T-helper 1 cell treated with Interleukin-12 subunit alpha and Interleukin-12 subunit beta and Interleukin-4 antibody, amounts not matched to agents 30 ng/mL and 1 ng/mL, for 36 hours (primary cell): ENCODE data around the gene MGAT5. TPM values are rescaled to one million over a fixed set of nuclear protein-coding genes. Genes with fewer than 3 reads are reported as not detected.

Source experiments
- intact Hi-C: fragments of 100-400 bp; cut with micrococcal nuclease; formaldehyde crosslinking; loops from one replicate; pipeline ENCODE4 v1.15.1; 2024
- total RNA-seq: library from RNA; stranded (reverse); gene quantifications from 2 replicates; pipeline ENCODE4 v1.2.3, GENCODE V29; 2022

The MGAT5 gene
- total RNA-seq, 1 donor from 2014 or later, result 39.6 TPM

DNA sequence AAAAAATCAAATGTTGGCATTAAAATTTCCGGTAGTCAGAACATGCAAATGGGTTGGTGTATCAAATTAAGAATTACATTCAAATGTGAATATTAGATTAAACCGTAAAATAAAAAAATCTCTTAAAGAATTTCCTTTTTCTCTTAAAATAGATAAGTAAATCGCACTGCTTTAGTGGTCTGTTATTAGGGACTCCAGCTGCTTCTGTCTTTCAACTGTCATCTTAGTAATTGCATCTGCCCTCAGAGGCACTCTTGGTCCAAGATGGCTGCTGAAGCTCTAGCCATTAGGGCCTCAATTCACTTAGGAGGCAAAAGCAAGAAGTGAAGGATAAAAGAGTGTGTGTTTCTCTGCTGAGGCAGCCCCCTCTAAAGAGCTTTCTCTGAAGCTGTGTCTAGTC, 132.4 kb downstream of the MGAT5 start:
- intact Hi-C loops, result no loop called here

DNA sequence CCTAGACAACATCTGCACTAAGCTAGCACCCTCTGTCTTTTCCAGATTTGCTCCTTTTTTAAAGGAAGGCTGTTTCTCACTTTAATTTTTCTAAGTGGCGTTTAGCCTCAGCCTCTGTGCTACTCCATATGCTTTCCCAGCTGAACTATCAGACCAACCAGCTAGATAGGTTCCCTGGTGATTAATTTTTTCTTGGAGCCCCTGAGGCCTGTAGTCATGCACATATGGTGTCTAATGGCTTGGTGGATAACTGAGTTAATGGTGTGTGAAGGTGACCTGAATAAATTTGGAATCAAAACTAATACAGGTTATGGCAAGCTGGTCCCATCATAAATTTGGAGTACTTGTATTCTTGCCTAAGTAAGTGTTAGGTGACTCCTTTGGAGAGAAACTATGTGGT, 135.5 kb downstream of the MGAT5 start:
- intact Hi-C loops, result no loop called here

DNA sequence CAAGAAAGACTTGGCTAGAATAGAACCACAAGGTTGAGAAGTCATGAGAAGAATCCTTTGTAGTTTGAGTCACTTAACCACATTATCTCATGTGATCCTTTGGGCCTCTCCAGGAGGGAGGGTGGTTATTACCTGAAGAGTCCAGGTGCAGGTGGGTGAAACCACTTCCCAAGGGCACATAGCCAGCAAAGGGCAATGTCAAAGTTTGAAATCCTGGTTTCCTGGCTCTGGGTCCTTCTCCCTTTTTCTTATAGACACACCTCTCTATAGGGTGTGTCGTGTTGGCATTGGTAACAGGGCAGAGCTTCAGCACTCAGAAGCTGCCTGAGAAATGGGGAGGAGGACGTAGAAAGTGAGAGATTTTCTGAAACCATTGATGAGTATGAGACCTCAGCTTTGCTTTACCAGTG, 137.9 kb downstream of the MGAT5 start:
- intact Hi-C loops, result no loop called here

DNA sequence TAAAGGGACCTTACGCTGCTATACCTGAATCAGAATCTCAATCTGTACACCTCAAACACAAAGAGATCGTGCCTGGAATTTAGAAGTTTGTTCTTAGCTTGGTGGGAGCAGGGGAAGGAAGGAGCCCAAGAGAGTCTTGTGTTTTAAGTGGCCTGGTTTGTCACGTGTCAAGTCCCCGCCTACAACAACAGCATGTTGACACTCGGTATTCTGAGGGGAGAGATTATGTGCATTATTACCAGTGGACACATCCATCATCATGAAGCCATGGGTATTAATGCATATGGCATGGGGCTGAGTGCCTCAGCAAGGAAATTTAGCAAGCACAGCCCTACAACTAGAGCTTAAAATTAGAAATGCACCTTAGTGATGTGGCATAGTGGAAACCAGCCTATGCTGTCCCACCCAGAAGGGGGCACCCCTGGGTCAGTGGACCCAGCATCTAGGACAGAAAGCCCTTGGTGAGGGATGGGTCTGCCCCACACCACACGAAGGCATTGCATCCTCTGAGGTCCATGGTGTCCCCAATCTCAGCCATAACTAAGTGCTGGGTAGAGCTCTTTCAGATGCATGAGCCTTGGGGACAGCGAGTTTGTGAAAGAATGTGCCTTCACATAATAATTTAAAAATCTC, 138.7 kb downstream of the MGAT5 start:
- intact Hi-C loops, result no loop called here

DNA sequence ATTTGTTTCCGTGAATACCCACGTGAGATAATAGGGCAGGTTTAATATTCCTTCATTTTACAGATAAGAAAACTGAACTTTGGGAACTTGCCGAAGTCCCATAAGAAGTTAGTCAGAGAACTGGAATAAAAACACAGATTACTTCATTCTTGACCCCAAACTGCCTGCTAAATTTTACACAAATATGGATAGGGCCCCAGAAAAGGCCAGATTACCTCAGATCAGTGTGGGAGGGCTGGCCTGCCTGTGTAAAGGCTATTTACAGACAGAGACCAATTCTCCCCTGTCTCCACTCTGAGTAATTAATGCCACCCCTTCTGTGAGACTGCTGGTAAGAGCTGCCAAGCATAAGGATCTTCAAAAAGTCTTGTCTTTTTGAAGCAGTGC, 139.2 kb downstream of the MGAT5 start:
- intact Hi-C loops, result no loop called here

DNA sequence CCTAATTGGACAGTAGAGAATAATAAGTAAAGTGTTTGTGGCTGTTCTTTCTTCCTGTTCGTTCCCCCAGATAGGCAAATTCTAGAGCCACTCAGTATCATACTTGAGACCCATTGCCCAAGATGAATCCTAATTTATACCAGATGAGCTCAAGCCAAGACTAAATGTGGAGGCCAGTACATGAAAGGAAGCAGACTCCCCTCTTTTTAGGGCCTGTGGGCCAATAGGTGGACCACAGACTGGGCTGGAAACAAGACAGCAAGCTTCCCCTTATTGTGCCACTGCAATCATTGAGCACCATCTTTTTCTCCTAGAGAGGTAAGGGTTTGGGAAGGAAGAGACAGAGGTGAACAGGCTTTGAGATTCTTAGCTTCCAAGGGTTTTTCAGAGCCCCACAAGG, 141.9 kb downstream of the MGAT5 start:
- intact Hi-C loops, result no loop called here

DNA sequence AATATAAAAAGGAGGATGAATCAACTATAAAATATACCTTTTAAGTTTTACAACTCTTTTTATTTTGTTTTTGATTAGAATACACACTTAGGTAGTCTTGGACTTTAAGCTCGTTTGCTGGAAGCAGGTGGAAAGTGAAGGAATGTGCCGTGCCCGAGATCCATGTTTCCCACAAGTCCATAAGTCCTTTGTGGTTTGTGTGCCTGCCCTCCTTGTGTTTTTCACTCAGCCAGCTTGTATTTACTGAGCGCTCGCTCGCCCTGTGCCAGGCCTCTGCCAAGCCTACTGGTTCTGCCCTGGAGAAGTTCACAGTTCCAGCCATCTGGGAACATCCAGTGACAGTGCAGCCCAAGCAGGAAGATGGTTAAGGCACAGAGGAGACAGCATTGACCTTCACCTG, 142.6 kb downstream of the MGAT5 start:
- intact Hi-C loops, result no loop called here

DNA sequence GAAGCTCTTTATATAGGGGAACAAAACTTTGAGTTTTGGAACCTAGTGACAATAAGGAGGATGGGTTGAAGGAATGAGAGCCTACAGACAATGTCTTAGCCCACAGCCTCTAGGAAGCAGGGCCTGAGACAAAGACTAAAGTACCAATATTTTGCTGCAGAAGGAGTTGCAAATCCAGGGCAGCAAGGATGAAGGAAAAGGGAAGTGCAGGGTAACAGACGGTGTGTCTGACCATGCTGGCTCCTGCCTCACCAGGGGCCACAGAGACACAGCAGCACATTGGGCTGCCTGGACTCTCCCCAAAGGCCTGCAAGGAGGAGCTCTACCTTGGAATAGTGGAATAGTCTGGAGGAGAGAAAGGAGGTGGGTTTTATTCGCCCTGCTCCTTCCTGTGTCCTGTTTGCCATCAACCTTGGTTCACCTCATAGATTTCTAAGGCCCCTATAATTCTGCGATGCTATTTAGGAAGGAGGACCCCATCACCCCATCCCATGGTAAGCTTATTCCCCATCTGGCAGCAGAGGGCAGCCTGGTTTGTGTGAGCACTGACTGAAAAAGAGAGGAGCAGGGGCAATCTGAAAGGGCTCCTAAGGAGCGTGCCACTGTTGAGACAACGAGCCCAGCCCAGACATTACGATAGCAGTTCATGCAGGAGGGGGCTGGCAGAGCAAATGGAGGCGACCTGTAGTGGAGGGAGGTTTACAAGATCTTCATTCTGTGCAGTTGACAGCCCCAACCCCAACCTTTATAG, 143.4 kb downstream of the MGAT5 start:
- intact Hi-C loops, result no loop called here

DNA sequence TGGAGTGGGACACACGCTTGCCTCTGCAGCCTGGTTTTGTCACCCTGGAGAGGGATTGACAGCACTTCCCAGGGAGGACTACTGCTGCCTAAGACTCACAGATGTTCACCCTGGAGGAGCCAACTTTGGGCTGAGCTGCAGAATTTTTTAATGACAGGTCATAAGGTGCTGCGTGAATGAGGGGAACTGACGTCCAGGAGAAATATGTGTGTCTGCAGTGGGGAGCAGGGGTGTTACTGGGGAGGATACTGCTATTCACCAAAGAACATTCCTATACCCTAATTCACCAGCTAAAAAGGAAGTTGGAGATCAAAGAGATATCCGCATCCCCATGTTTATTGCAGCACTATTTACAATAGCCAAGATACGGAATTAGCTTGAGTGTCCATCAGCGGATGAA, 144.4 kb downstream of the MGAT5 start:
- intact Hi-C loops, result no loop called here

DNA sequence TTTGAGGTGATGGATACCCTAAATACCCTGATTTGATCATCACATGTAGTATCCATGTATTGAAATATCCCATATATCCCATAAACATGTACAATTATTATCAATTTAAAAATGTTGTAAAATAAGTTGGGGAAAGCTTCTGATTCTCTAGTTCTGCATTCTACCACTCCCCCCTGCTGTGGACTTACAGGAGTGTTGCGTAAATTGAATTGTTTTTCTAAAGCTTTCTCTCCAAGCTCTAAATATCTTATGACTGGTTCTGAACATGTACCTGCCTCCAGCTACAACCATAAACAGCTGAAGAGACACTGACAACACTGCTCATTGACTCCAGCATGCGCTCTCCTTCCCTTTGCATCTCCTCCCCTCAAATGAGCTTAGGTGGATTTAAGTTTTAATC, 145.2 kb downstream of the MGAT5 start:
- intact Hi-C loops, result no loop called here

DNA sequence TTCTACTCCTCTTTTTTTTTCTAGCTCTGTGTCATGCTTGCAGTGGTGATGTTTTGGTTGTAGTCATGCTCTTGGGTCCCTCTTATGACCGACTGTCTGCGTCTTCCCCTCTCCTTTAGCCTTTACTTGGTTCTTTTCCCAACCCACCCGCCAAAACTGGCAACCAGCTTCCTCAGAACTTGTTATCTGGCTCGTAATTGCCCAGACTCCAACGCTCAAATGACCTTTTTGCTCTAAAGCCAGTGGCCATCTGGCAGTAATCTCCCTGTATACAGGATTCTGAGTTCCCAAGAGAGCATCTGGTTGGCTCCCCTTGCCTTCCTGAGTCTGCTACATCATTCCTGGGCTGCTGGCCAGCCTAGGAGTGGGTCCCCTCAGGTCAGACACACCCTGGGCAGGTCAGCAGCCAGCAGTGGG, 147.2 kb downstream of the MGAT5 start:
- intact Hi-C loops, result no loop called here

DNA sequence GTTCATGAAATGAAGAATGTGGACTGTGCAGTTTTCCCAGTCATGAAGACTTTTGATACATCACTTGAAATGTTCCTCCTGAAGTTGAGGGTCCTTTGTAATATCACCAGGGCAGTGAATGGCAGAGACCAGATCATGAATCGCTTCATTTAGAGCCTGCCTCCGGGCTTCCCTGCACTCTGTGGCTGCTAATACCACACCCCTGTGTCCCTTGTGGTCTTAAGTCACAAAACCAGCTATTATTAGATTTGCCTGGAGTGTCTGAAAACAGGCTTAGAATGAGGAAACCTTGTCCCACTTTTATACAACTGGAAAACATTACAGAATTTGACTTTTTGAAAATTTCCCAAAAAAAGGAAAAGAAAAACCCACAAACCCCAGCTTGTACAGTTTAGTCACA, 147.9 kb downstream of the MGAT5 start:
- intact Hi-C loops, result no loop called here

DNA sequence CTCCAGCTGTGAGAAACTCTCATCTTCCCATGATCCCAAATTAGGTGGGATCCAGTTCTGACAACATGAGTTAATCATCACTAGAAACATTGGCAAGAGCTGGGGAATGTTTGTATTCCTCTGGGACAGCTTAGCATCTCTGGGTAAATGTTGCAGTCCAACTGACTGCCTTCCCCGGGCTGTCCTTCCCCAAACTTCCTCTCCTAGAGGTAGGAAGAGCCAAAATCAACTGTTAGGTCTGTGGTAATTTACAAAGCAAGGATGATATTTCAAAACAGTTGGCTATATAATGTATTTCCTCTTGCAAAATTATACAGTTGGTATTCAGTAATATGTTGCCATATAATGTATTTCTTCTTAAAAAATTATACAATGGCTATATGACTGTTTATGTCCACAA, 148.5 kb downstream of the MGAT5 start:
- intact Hi-C loops, result no loop called here

DNA sequence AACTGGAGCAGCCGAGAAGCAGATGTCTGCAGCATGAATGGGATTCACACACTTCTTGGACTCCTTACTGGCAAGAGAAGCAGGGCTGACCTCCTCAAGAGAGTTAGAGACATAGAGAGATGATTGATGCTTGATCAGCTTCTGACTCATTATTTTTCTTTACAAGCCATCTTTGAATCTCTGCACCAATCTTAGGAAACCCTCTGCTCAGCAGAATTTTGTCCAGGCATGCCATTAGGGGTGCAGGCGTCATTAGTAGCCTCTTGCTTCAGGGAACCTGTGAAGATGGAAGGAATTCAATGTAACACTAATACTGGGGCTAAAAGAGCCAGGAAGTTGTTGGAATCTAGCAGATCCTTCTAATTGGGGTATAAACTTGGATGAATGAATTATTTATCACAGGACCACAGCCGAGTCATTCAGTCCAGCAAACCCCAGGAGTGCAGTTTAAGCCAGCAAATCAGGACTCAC, 151.8 kb downstream of the MGAT5 start:
- intact Hi-C loops, result no loop called here

DNA sequence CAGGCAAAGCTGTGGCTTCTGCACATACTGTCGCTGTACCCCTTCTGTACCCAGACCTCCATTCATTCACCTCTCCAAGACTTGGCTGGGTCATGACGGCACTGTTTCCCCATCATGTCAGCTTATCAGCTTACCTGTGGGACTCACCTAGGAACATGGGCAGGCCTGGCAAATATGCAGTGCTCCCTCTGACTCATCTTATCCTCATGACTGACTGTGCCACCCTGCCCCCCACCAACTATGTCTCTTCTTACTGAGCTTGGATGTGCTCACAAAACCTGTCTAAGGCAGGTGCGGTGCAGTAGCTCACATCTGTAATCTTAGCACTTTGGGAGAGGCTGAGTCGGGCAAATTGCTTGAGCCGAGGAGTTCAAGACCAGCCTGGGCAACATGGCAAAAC, 152.4 kb downstream of the MGAT5 start:
- intact Hi-C loops, result no loop called here

DNA sequence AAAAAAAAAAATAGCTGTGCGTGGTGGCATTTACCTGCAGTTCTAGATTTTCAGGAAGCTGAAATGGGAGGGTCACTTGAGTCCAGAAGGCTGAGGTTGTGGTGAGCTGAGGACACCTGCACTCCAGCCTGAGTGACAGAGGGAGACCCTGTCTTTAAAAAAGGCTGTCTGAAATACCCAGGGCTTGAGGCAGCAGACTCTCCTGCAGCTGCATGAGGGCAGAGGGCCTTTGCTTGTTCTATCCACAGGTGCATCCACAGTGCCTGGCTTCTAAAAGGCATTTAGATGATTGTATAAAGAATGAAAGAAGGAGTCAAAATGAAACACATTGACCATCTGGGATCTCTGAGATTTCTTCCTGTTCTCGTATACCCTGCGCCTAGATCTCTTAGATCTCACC, 152.9 kb downstream of the MGAT5 start:
- intact Hi-C loops, result no loop called here

DNA sequence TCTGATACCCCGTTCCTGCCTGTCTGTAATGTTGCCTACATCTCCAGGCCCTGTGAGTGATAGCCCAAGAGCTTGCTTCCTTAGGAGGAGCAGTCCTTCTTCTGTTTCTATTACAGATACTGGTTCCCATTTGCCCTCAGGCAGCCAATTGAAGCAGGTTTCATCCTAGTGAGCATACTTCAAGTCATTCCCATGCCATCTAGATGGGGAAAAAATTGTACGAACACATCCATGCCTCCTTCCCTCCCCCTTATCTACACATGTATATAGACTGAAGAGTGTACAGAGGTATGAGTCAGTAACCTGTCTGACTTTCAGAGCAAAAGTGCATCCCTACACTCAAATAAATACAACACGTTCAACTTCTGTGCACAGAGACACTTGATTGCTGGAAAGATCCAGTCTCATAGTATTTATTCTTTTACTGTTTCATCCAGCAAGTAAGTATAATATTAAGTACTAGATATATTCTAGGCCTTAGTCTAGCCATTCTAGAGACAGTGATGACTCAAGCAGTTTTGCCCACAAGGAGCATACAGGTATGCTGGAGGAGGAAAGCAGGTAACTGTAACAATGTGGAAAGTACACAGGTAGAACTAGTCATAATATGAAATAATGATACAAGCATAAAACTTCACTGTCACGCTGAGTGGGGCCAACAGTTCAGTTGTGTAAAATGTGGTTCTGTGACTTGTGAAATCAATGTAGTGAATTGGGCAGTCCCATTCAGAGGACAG, 153.4 kb downstream of the MGAT5 start:
- intact Hi-C loops, result no loop called here

DNA sequence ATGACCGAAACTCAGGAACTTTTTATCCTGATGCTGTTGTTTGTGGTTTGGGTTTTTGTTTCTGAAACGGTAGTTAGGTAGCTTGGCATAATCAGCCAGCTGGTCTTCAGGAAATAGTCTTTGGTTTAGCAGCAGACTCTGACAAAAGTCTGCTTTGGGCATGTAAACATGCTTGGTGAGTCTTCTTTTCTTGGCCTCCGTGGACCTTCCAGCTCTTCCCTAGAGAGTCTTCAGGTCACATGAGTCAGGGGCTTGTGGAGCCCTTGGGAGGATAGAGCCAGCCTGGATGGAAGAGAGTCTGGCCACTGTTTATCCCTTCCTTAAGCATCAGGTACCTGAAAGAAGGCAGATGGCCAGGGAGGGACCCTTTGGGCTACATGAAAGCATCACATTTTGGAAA, 154.5 kb downstream of the MGAT5 start:
- intact Hi-C loops, result no loop called here

DNA sequence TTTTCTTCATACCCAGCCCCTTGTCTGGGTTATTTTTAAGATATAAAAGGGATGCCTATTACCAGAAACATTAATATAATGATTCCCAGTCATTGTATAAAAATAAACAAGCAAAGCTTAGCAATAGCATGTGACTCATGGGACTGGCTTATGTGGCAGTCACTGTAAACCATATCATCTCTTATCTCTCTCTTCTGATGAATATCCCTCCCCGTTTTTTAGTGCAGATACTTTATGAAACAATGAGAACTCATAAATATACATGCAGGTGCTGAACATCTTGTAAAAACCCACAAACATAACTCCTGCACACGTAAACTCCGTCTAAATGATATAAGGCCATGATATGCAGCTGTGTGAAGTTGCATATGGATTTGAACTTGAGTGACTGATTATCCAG, 154.9 kb downstream of the MGAT5 start:
- intact Hi-C loops, result no loop called here

DNA sequence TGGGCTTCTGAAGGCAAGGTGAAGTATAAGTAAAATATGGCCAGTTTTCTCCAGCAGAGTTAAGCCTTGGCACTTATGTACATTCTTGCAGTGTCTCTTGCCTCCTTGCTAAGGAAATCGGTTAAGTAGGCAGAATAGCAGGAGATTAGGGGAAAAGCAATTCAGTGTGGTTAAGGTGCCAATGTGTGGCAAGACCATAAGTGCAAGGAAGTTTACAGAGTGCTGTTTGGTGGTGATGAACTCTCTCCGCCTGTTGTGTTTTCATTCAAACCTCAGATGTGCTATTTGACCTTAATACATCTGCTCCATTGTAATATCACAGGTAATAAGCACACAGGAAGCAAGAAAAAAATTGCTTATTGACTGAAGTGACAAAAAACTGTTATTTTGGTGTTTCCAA, 156.1 kb downstream of the MGAT5 start:
- intact Hi-C loops, result loop anchor here (5.0 kb wide), 2 partner anchors 63 to 203 kb away; no protein-coding TSS in a partner anchor

DNA sequence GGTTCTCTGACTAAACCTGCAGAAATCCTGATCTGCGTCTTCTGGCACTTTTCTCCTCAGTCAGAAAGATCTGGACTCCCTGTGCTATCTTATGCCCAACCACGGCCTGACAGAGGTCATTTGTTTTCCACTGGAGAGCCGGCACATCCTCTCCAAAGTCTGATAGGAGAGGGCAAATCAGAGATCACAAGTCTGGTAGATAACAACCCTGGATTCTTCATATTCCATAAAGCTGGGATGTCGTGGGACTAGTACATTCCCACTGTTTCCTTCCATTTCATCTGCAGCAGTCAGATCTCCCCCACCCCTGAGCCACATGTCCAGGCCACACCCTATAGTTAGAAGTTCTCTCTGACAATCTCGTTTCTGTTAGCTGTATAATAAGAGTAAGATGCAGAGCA, 157.0 kb downstream of the MGAT5 start:
- intact Hi-C loops, result loop anchor here (5.0 kb wide), 2 partner anchors 64 to 204 kb away; no protein-coding TSS in a partner anchor

DNA sequence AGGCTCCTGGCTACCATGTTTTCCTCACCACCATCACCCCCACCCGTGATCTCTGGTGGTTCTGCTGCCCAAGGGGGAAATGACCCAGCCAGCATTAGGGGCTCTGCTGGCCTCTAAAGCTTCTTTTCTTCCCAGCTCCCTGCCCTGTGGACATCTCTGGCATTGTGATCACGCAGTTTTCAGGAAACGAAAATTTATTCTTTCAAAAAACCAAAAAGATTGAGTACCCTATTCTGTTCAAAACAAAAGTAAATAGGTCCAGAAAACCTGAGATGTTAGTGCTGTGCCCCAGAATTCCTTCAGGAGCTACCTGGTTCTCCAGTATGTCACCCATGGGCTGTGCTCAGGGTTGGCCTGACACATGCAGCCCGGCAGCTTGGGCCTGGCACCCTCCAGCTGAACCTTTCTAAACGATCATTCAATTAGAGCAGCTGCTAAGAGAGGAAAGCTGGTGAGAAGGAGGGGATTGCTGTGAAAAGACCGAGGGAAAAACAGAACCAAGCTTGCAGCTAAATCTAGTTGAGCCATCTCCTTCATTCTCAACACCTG, 157.5 kb downstream of the MGAT5 start:
- intact Hi-C loops, result loop anchor here (5.0 kb wide), 2 partner anchors 64 to 204 kb away; no protein-coding TSS in a partner anchor
